Measurements from ENCODE around the gene ARHGAP42. TPM values are rescaled to one million over a fixed set of nuclear protein-coding genes. Genes with fewer than 3 reads are reported as not detected.

The ARHGAP42 gene
- total RNA-seq, 4 donors from 2014 or later, result 7.6 to 22.2 (median 14.6) TPM

GRCh38 chr11:100990931-100991330 is 303.8 kb downstream of the ARHGAP42 start:
- 90 to 93% methylated on average over 1 of the region's 1 CpG for WGBS, 2 donors
- intact Hi-C loops (cut with DNase I; ENCODE audit: low total_unique reads), result no loop called here
- TF ChIP-seq POLR2A (IDR thresholded peaks at IDR 0.05), result no peak
- TF ChIP-seq, protein P1, sequence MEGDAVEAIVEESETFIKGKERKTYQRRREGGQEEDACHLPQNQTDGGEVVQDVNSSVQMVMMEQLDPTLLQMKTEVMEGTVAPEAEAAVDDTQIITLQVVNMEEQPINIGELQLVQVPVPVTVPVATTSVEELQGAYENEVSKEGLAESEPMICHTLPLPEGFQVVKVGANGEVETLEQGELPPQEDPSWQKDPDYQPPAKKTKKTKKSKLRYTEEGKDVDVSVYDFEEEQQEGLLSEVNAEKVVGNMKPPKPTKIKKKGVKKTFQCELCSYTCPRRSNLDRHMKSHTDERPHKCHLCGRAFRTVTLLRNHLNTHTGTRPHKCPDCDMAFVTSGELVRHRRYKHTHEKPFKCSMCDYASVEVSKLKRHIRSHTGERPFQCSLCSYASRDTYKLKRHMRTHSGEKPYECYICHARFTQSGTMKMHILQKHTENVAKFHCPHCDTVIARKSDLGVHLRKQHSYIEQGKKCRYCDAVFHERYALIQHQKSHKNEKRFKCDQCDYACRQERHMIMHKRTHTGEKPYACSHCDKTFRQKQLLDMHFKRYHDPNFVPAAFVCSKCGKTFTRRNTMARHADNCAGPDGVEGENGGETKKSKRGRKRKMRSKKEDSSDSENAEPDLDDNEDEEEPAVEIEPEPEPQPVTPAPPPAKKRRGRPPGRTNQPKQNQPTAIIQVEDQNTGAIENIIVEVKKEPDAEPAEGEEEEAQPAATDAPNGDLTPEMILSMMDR (IDR thresholded peaks at IDR 0.05), result no peak
- DNase-seq (ENCODE audit: low spot score in 2 of 2), result no peak
- H3K4me3 ChIP-seq (ENCODE audit: low read depth, poor library complexity, severe bottlenecking), result no peak overlapping the region

DNA sequence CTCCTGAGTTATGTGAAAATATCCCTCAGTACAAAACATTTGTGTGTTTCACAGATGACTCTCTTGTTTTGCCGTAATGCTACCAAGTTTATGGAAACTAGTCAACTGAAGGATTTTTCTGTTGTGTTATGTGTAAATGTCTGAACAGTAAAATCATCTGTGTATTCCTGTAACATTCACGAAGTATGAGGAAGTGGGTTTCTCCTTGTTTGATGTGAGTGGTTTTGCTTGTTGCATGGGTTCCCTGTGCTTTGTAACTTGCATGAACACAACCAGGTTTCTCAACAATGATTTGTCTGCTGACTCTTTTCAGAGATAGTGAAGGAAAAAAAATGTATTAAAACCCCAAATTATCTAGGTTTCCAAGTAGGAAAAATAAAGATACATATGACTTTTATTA is 304.5 kb downstream of the ARHGAP42 start:
- WGBS, 2 donors, result 65 to 72% methylated on average over 2 of the region's 2 CpGs
- no peak overlapping the region for H3K4me3 ChIP-seq (ENCODE audit: low read depth, poor library complexity, severe bottlenecking)
- no peak for DNase-seq (ENCODE audit: low spot score in 2 of 2)
- intact Hi-C loops (cut with DNase I; ENCODE audit: low total_unique reads), result no loop called here
- TF ChIP-seq, protein P1 (IDR thresholded peaks at IDR 0.05), result no peak
- no peak for TF ChIP-seq POLR2A (IDR thresholded peaks at IDR 0.05)

DNA sequence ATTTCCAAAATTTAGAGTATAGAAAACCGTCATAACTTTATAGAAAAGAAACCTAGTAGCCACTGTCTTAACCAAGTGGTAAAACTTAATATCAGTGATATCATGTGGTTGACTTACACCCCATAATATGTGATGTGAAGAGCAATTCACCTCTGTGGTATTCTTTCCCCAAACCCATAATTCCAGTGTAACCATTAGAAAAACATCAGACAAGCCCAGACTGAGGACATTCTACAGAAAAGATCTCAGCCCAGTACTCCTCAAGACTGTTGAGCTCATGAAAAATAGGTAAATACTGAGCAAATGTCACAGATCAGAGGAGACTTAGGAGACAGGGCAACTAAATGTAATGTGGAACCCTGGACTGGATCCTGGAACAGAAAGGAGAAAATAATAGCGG is 307.9 kb downstream of the ARHGAP42 start:
- H3K4me3 ChIP-seq (ENCODE audit: low read depth, poor library complexity, severe bottlenecking), result no peak overlapping the region
- no peak for DNase-seq (ENCODE audit: low spot score in 2 of 2)
- 93 to 96% methylated on average over 2 of the region's 2 CpGs for WGBS, 2 donors
- intact Hi-C loops (cut with DNase I; ENCODE audit: low total_unique reads), result no loop called here
- no peak for TF ChIP-seq POLR2A (IDR thresholded peaks at IDR 0.05)
- TF ChIP-seq, protein P1 (IDR thresholded peaks at IDR 0.05), result no peak

DNA sequence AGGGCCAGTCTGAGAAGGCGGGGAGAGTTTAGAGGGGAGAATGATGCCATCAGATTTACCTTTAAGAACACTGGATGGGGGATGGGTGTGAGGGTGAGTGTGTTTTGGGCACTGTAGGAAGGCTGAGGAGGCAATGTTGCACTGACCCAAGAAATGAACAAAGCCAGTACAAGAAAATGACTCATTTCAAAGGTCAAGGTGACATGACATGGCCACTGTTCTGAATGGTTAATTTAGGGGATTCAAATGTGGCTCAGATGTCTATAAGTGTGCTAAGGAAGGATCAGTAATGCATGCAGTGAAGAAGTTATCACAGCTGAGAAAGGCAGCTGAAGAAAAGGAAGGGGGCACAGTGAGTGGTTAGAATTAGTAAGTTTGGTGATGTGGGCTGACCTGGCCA is 312.7 kb downstream of the ARHGAP42 start:
- 88 to 95% methylated on average over 1 of the region's 1 CpG for WGBS, 2 donors
- intact Hi-C loops (cut with DNase I; ENCODE audit: low total_unique reads), result no loop called here
- no peak for DNase-seq (ENCODE audit: low spot score in 2 of 2)
- TF ChIP-seq, protein P1 (IDR thresholded peaks at IDR 0.05), result no peak
- no peak for TF ChIP-seq POLR2A (IDR thresholded peaks at IDR 0.05)
- no peak overlapping the region for H3K4me3 ChIP-seq (ENCODE audit: low read depth, poor library complexity, severe bottlenecking)

DNA sequence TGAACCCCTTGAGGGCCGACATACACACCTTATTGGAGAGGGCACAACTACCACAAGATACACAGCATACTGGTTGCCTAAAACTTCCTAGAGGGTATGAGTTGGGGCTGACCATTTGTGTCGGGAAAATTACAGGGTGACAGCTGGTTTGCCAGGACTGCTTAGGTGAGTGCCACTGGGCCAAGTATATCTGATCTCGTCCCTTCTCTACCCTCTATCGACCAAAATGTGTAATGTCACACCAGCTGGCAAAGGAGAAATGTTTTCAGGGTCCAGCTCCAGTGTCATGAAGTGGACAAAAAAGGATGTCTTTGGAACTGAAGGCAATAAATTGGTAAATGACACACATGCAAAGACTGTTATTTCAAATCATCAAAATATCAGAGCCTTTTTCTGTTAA is 316.4 kb downstream of the ARHGAP42 start:
- no peak for DNase-seq (ENCODE audit: low spot score in 2 of 2)
- no peak for TF ChIP-seq POLR2A (IDR thresholded peaks at IDR 0.05)
- TF ChIP-seq, protein P1 (IDR thresholded peaks at IDR 0.05), result no peak
- WGBS, 2 donors, result 84 to 89% methylated on average over 4 of the region's 4 CpGs
- H3K4me3 ChIP-seq (ENCODE audit: low read depth, poor library complexity, severe bottlenecking), result no peak overlapping the region
- intact Hi-C loops (cut with DNase I; ENCODE audit: low total_unique reads), result no loop called here

GRCh38 chr11:101008961-101009689 is 322.0 kb downstream of the ARHGAP42 start:
- intact Hi-C loops (cut with DNase I; ENCODE audit: low total_unique reads), result no loop called here
- WGBS, 2 donors, result 38 to 56% methylated on average over 1 of the region's 1 CpG
- H3K4me3 ChIP-seq (ENCODE audit: low read depth, poor library complexity, severe bottlenecking), result no peak overlapping the region
- TF ChIP-seq, protein P1 (IDR thresholded peaks at IDR 0.05), result no peak
- TF ChIP-seq POLR2A (IDR thresholded peaks at IDR 0.05), result no peak
- DNase-seq (ENCODE audit: low spot score in 2 of 2), result no peak
